Medulla oblongata (tissue), 1 donor: ENCODE measurements around the gene CACNA1F.
A peak's percentile ranks its signal among the peaks of the same experiment; 100 is the strongest.
"Not testable (repeated sequence)": the region's sequence is repeated elsewhere in the genome, so short reads cannot be mapped to it uniquely, and the experiment has no call there.

Experiments
- DNase-seq: peaks from one replicate; pipeline ENCODE4 v3.0.0-alpha.2; 2015; ENCODE audit errors: extremely low spot score

Gene CACNA1F

DNA sequence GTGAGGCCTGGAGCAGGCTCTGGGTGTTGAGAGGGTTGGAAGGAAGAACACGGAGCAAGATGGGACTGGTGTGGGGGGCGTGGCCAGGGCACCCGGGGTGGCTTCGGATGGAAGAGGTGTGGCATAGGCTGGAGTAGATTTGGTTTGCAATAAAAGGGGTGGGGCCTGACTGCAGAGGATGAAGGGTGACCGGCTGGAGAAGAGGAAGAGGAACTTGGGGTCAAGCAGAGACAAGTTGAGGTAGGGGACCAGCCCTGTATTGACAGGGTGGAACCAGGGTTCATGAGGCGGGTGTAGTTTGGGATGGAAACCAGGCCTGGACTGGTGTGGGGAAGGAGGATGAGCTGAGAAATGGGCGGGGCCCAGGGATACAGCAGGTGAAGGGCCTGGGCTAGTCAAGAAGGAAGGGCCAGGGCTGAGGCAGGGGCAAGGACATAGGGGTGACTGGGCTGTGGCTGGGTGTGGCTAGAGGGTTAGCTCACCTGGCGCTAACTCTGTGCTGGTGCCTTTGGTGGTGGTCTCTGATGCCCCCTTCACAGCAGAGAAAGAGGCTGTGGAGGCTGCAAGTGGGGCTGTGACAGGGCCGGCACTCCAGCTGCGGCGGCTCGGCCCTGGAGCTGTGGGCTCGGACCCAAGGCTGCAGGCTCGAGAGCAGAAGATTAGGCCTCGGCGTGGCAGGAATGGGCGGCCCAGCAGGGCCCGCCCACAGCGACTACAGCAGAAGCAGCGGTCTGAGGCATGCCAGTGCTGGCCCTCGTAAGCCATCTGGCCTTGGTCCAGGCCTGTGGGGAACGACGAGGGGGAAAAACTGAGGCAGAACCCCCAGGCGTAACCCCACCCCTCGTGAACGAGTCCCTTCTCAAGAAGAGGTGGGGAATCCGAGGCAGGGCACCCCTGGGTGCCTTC is 56.5 kb downstream of the CACNA1F start:
- no peak for DNase-seq

GRCh38 chrX:49175435-49176274 is 57.5 kb downstream of the CACNA1F start:
- no peak for DNase-seq

- no peak for DNase-seq
Observed at GRCh38 chrX:49174723-49175122, 58.4 kb downstream of the CACNA1F start.

- DNase-seq: not testable (repeated sequence)
Observed at GRCh38 chrX:49173544-49173943, 59.6 kb downstream of the CACNA1F start.

DNA sequence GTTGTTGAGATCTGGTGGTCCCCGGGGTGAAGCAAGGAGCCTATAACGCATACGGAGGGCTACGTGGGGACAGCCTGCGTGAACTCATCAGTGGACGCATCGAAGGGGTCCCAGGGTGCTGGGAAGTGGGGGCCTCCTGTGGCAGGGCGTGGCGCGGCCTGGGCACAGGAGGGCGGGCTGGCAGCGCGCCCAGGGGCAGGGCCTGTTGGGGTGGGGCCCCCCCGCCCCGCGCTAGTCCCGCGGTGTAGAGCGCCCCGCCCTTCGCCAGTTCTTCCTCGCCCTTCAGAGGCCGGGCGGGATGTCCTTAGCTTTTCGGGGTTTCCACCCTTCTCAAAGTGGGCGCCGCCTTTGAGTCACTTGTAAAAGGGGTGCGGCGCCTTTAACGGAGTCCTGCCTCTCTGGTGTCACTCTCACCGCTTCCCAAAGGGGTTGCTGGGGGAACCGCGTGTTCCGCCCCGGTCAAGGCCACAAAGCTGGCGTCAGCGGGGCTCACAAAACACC is 60.8 kb downstream of the CACNA1F start:
- peak; percentile 55 for DNase-seq

DNA sequence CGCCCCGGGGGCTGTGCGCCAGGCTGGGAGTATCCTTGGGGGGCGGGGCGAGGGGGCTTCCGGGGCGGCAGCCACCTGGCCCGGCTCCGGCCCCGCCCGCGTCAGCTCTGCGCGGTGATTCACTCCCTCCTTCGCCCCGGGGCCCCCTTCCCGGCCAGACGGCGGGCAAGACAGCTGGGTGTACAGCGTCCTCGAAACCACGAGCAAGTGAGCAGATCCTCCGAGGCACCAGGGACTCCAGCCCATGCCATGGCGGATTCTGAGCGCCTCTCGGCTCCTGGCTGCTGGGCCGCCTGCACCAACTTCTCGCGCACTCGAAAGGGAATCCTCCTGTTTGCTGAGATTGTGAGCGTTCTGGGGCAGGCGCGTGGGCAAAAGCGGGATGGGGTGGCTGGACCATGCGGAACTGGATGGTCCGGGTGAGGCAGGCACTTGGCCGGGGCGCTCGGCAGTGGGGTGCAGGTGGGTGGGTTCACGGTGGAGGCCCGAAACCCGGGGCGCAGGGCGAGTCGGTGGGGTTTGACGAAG is 61.3 kb downstream of the CACNA1F start, which contains the start of gene PLP2:
PLP2 (plus strand) TSS at position 147 of the 528 bp plus-strand sequence; CDS start at position 250, 103 bp downstream.
- DNase-seq: no peak

DNA sequence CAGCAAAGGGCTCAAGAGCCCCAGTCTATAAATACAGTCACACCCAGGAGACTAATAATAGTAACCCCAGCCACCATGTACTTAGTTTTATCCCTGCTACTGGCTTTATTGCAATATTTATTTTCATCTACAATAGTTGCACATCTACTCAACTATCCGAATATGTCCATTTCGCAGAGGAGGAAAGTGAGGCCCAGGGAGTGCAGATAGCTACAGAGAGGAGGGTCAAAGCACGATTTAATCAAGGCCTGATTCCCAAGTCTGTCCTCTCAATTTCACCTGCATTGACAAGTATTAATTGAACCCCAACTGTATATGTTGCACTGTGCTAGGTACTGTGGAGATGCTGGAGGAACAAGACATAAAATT is 65.4 kb downstream of the CACNA1F start:
- no peak for DNase-seq

GRCh38 chrX:49166914-49167739 is 66.0 kb downstream of the CACNA1F start:
- DNase-seq: peak; percentile 46

- peak; percentile 67 for DNase-seq
Observed at GRCh38 chrX:49165901-49166881, 66.9 kb downstream of the CACNA1F start.

DNA sequence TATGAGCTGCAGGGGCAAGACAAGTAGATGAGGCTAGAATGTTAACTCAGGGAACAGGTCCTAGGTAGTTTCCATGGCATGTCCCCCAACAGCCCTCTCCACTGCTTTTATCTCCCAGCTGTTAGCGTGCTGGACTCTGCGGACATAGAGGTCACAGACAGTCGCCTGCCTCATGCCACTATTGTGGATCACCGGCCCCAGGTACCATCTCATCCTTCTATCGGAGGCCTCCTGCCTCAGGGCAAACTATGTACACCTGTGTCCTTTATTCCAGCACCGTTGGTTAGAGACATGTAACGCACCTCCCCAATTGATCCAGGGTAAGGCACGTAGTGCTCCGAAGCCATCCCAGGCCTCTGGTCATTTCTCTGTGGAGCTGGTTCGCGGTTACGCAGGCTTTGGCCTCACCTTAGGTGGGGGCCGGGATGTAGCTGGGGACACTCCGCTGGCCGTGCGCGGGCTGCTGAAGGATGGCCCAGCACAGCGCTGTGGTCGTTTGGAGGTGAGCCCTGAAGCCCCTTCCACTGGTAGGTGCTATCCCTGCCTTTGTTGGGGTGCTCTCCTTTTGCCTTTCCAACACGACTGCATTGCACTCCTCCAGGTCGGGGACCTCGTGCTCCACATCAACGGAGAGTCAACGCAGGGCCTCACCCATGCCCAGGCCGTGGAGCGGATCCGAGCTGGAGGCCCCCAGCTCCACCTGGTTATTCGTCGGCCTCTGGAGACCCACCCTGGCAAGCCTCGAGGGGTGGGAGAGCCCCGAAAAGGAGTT is 68.4 kb downstream of the CACNA1F start:
- DNase-seq: no peak

- DNase-seq: peak; percentile 89
Observed at GRCh38 chrX:49163555-49164419, 69.4 kb downstream of the CACNA1F start.

DNA sequence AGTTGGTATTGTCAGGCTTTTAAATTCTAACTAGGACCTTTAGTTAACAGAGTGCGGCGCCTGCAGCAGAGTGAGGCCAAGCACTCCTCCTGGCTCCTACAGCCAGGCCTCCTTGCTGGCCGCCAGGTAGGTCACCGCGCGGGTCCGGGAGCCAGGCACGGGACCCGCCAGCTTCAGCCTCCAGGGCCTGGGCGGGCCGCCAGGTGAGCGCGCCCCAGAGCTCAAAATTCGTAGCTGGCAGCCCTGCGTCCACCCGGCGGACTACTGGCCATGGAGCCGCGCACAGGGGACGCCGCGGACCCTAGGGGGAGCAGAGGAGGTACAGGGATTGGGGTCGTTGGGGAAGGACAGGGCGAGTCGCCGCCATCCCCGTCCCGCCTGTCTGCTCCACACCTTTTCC is 70.5 kb downstream of the CACNA1F start, which contains the start of gene MAGIX:
MAGIX (plus strand) TSS at position 139 of the 400 bp plus-strand sequence; CDS start at position 271, 132 bp downstream.
- no peak for DNase-seq

- DNase-seq: no peak
Observed at GRCh38 chrX:49161632-49162031, 71.5 kb downstream of the CACNA1F start.

DNA sequence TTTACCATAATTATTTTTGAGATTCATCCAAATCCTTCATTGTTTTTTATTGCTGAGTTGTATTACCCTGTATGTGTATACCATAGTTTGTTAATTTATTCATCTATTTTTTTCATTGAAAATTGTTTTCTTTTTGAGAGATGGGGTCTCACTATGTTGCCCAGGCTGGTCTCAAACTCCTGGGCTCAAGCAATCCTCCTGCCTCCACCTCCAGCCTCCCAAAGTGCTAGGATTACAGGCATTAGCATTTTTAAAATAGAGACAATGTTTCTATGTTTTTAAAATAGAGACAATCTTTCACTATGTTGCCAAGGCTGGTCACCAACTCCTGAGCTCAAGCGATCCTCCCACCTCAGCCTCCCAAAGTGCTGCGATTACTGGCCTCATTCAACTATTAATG is 72.2 kb downstream of the CACNA1F start:
- DNase-seq: no peak

DNA sequence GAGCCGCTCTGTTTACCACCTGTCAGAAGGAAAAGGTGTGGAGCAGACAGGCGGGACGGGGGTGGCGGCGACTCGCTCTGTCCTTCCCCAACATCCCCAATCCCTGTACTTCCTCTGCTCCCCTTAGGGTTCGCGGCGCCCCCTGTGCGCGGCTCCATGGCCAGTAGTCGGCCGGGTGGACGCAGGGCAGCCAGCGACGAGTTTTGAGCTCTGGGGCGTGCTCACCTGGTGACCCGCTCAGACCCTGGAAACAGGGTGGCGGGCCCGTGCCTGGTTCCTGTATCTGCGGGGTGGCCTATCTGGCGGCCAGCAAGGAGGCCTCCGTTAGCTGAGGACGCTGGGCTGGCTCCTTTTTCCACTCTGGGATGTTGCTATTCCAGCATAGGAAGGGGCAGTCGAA is 75.9 kb downstream of the CACNA1F start:
- DNase-seq: no peak

- peak; percentile 89 for DNase-seq
Observed at GRCh38 chrX:49155900-49156837, 77.0 kb downstream of the CACNA1F start.
